HAP-1 (cell line): ENCODE measurements around the gene CHKB.
"Not testable (repeated sequence)": the region's sequence is repeated elsewhere in the genome, so short reads cannot be mapped to it uniquely, and the experiment has no call there.

ENCODE experiments used
- DNase-seq, 2 experiments: peaks; one replicate each; pipeline ENCODE4 v3.0.0-alpha.2; 2016 to 2020; ENCODE audit warnings: low spot score in 2 of 2
- H3K27me3 ChIP-seq: fragments of 250-450 bp; sonication (Bioruptor Pico); 2 replicates; pipeline ENCODE4 v1.5.1; 2020; ENCODE audit warnings: low read depth, mild to moderate bottlenecking, moderate library complexity
- H3K36me3 ChIP-seq: fragments of 250-450 bp; sonication (Bioruptor Pico); replicated peaks from 2 replicates; pipeline ENCODE4 v1.5.1; 2020; ENCODE audit warnings: mild to moderate bottlenecking
- H3K4me1 ChIP-seq: fragments of 250-450 bp; sonication (Bioruptor Pico); 2 replicates; pipeline ENCODE4 v1.5.1; 2020; ENCODE audit warnings: mild to moderate bottlenecking
- H3K4me3 ChIP-seq: fragments of 250-450 bp; sonication (Bioruptor Pico); 2 replicates; pipeline ENCODE4 v1.5.1; 2020; ENCODE audit warnings: mild to moderate bottlenecking, moderate library complexity
- H3K9me3 ChIP-seq: fragments of 250-450 bp; sonication (Bioruptor Pico); 2 replicates; pipeline ENCODE4 v1.5.1; 2020; ENCODE audit warnings: mild to moderate bottlenecking, moderate library complexity
- in situ Hi-C: fragments of 300-500 bp; cut with MboI; formaldehyde crosslinking; loops from 3 replicates; pipeline ENCODE4 v1.14.3; 2020; ENCODE audit warnings: low sequenced_read_pairs, inconsistent platforms, mixed read lengths

CHKB gene

DNA sequence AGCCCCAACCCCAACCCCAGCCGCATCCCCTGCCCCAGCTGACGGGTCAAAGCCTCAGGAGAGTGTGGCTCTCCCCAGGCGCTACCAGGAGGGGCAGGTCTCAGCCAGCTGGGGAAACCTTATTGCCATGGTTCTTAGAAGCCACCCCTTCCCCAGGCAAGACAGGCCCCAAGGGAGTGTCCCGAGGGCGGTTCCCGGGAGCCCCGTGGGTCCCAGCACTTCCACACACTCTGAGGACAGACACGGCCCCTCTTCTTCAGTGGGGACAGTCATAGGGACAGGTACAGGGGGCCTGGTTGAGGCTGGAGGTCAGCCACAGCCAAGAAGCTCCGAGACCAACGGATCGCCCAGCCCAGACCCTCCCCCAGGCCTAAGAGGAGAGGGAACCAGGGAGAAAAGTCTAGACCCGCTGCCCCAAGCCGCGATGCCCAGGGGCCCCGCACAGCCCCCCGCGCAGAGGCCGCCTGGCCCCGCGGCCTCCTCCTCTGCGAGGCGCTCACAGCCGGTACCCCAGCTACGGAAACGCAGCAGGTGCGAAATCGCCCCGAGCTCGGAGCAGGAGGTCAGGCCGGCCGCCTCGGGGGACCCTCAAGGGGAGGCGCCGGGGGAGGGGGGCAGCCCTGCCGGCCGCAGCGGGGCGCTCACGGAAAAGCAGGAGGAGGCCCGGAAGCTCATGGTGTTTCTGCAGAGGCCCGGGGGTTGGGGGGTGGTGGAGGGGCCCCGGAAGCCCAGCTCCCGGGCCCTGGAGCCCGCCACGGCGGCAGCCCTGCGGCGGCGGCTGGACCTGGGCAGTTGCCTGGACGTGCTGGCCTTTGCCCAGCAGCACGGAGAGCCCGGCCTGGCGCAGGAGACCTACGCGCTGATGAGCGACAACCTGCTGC, 34.4 kb downstream of the CHKB start:
- H3K4me3 ChIP-seq = no peak overlapping the region
- H3K4me1 ChIP-seq = peaks cover 6% of the 10 kb centered on the region; the same call in 1 of the 2 replicates
- no peak for DNase-seq
- no peaks in the 10 kb centered on the region; the same call in 1 of the 2 replicates for H3K9me3 ChIP-seq
- in situ Hi-C loops = no loop called here
- no peaks in the 10 kb centered on the region for H3K27me3 ChIP-seq
- no peaks in the 10 kb centered on the region for H3K36me3 ChIP-seq

GRCh38 chr22:50547263-50547985, 35.2 kb downstream of the CHKB start:
- H3K4me3 ChIP-seq = no peak overlapping the region
- no peaks in the 10 kb centered on the region for H3K27me3 ChIP-seq
- DNase-seq = no peak
- H3K4me1 ChIP-seq = peaks cover 6% of the 10 kb centered on the region; the same call in 1 of the 2 replicates
- H3K9me3 ChIP-seq = no peaks in the 10 kb centered on the region; the same call in 1 of the 2 replicates
- in situ Hi-C loops = no loop called here
- no peaks in the 10 kb centered on the region for H3K36me3 ChIP-seq

DNA sequence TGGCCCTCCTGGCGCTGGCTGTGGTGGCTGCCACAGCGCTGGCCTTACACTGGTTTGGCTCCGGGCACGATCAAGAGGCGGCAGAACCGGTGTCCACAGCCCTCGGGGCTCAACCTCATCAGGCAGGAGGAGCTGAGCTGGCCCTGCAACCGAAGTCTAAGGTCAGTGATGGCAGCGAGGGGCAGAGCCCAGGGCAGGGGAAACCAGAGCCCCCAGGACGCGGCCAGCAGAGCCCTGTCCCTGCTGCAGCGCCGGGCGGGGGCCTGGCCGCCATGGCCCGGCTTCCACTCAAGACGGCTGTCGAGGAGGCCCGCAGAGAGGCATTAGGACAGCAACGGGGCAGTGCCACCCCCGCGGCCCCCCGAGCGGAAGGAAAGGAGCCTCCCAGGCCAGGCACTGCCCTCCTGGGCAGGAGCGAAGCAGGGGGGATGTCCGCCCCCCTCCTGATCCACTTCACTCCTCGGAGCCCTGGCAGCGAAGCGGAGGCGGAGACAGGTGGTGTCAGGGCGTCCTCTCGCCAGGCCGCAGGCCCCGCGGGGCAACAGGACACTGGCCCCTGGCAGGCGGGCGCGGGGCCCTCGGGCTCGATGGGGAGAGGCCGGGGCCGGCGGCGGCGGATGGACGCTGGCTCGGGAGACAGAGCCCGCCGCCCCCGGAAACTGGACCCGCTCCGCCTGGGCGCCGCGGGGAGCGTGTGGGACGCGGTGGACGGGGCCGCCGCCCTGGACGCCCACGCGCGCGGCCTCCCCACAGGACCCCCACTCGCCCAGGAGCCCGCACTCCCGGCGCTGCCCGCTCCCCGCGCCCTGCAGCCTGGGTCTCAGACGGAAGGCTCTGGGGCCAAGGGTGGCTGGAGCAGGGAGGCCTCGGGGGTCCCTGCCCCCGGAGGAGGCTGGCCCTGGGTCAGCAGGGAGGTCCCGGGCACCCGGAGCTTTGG, 36.1 kb downstream of the CHKB start:
- in situ Hi-C loops = no loop called here

DNA sequence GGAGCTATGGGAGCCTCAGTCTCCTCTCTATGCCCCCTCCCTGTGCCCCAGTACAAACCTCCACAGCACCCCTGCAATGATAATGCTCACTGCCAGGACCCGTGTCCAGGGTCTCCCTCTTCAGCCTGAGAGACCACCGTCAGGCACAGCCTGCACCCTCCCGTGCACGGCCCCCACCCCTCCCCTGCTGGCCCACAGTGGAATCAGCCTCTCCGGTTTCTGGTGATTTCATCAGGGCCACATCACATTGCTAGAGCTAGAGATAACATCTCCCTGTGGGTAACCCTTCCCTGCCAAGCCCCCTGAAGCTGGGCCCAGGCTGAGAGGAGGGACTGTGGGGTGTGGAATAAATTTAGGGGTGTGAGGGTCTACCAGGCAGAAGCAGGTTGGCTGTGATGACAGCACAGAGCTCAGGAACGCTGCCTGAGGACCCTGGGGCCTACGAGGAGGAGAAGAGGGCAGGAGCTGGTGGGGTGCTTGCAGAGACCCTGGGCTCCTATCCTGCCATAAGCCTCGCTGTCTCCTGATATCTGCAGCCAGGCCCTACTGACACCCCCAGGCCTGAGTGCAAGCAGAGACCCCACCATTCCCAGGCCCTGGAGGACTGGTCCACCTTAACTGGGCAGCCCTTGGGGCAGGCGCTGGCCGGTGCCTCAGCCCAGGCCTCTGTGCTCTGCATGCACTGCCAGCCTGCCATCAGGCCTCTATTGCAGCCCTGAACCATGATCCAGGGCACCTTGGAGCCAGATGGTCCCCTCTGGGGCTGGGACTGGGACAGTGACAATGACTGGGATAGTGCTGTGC, 36.9 kb downstream of the CHKB start, which contains the start of gene KLHDC7B:
Gene KLHDC7B (plus strand): TSS at position 378 of the 804 bp plus-strand sequence. CDS start 345 bp downstream, at position 723.
- Histone ChIP-seq H3K4me1 (peaks cover 6% of the 10 kb centered on the region; the same call in 1 of the 2 replicates), H3K4me3 (no peak within 1 kb of the TSS), H3K9me3 (no peaks in the 10 kb centered on the region), H3K36me3 (no peaks in the 10 kb centered on the region), H3K27me3 (no peaks in the 10 kb centered on the region)
- DNase-seq = no peak
- in situ Hi-C loops = no loop called here

More for the DNA sequence above, 36.1 kb downstream of the CHKB start:
- DNase-seq = no peak
- no peaks in the 10 kb centered on the region for H3K36me3 ChIP-seq
- no peaks in the 10 kb centered on the region for H3K27me3 ChIP-seq
- peaks cover 6% of the 10 kb centered on the region; the same call in 1 of the 2 replicates for H3K4me1 ChIP-seq
- H3K4me3 ChIP-seq = no peak overlapping the region
- no peaks in the 10 kb centered on the region; the same call in 1 of the 2 replicates for H3K9me3 ChIP-seq

DNA sequence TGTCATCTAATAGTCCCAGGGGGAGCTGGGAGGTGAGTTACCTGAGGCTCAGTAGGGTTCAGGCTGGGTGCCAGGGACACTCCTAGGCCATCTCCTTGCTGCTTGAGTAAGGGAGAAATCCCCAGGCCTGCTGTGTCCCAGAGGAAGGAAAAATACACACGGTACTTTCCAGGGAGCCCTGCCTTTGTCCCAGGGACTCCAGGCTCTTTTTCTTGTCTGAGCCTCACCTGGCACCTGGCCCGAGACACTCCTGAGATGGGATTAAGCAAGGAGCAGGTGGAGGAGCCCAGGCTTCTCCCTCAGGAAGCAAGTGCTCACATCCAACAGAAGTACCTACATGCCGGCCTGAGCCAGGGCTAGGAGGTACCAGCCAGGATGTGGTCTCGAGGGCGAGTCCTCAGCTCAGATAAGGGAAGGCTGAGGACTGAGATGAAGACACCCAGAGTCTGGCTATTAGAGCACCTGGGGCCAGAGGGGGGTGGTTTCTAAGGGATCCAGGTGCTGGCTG, 37.8 kb downstream of the CHKB start:
- Histone ChIP-seq H3K36me3 (no peaks in the 10 kb centered on the region), H3K27me3 (no peaks in the 10 kb centered on the region), H3K4me1 (peaks cover 6% of the 10 kb centered on the region; the same call in 1 of the 2 replicates), H3K4me3 (no peak overlapping the region), H3K9me3 (no peaks in the 10 kb centered on the region)
- in situ Hi-C loops = no loop called here
- DNase-seq = no peak

DNA sequence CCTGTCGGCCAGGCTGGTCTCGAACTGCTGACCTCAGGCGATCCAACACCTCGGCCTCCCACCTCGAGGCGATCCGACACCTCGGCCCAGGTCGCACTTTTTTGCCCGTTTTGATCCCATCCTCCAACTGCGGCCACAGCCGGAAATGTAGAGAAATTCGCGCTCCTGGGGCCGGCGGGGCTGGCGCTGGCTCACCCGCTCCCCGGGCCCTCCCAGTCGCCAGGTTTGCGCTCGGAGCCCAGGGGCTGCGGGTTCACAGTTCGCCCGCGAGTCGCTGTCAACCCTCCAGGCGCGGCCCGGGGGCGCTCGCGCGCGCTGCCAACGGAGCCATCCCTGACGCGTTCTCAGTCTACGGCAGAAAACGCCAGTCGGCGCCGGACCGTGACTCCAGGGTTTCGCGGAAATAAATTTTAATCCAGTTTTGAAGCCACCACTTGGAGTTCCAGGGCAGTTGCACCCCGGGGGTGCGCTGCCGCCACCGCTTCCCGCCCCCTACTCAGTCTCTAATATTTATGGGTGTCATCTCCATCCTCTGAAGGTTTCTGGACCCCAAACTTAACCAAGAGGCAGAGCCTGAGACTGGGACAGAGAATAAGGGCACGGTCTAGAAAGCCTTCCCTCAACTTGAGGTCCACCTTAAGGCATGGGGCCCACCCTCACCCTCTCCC, 38.4 kb downstream of the CHKB start:
- no peaks in the 10 kb centered on the region for H3K27me3 ChIP-seq
- in situ Hi-C loops = no loop called here
- peaks cover 6% of the 10 kb centered on the region; the same call in 1 of the 2 replicates for H3K4me1 ChIP-seq
- peak; percentile 76 to 91 for DNase-seq
- H3K9me3 ChIP-seq = no peaks in the 10 kb centered on the region
- H3K4me3 ChIP-seq = peak overlapping the region; percentile 22
- H3K36me3 ChIP-seq = no peaks in the 10 kb centered on the region

- no peaks in the 10 kb centered on the region for H3K9me3 ChIP-seq
- peaks cover 6% of the 10 kb centered on the region; the same call in 1 of the 2 replicates for H3K4me1 ChIP-seq
- H3K27me3 ChIP-seq = no peaks in the 10 kb centered on the region
- H3K36me3 ChIP-seq = no peaks in the 10 kb centered on the region
- no peak overlapping the region for H3K4me3 ChIP-seq
- DNase-seq = no peak
- in situ Hi-C loops = no loop called here
Measured at GRCh38 chr22:50542416-50542927, 40.2 kb downstream of the CHKB start.

- H3K36me3 ChIP-seq, in situ Hi-C loops, H3K4me1 ChIP-seq, DNase-seq, H3K27me3 ChIP-seq, H3K4me3 ChIP-seq, H3K9me3 ChIP-seq: not testable (repeated sequence)
Measured at GRCh38 chr22:50541667-50542026, 41.0 kb downstream of the CHKB start.

DNA sequence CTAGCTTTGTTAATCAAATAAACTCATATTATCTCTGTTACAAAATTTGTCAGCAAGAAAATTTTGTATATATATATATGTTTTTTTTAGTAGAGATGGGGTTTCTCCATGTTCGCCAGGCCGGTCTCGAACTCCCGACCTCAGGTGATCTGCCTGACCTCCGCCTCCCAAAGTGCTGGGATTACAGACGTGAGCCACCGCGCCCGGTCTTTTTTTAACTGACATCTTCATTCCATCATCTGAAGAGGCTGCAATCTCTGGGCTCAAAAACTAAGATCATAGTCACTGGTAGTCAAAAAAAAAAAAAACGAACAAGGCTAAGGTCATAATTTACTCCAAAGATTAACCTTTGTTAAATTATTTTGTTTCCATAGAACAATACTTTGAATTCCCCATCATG, 42.3 kb downstream of the CHKB start:
- peaks cover 6% of the 10 kb centered on the region; the same call in 1 of the 2 replicates for H3K4me1 ChIP-seq
- H3K4me3 ChIP-seq = no peak overlapping the region
- H3K36me3 ChIP-seq = no peaks in the 10 kb centered on the region
- no peaks in the 10 kb centered on the region for H3K27me3 ChIP-seq
- no peak for DNase-seq
- in situ Hi-C loops = no loop called here
- H3K9me3 ChIP-seq = no peaks in the 10 kb centered on the region

- H3K36me3 ChIP-seq = no peaks in the 10 kb centered on the region
- in situ Hi-C loops = no loop called here
- H3K9me3 ChIP-seq = no peaks in the 10 kb centered on the region
- no peak overlapping the region for H3K4me3 ChIP-seq
- no peaks in the 10 kb centered on the region for H3K4me1 ChIP-seq
- no peak for DNase-seq
- H3K27me3 ChIP-seq = no peaks in the 10 kb centered on the region
Measured at GRCh38 chr22:50537765-50538164, 44.9 kb downstream of the CHKB start.

DNA sequence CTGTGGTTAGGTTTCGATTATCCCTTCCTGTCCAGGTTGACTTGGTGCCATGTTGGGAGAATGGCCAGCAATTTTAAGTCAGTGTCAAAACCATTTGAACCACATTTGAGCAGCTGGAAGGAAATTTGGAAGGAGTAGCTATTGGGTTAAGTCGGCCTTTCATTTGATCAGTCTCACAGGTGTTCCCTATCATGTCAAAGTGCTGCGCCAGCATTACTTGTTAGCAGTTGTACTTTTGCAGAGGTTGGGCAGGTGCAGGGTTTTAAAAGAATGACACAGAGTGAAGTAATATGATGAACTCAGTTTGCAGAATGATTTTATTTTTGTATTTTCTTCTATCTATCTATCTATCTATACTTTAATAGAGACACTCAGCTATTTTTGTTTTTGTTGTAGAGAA, 46.4 kb downstream of the CHKB start:
- no peak overlapping the region for H3K4me3 ChIP-seq
- no peaks in the 10 kb centered on the region for H3K9me3 ChIP-seq
- no peaks in the 10 kb centered on the region for H3K27me3 ChIP-seq
- peaks cover 2% of the 10 kb centered on the region for H3K4me1 ChIP-seq
- no peak for DNase-seq
- no peaks in the 10 kb centered on the region for H3K36me3 ChIP-seq
- in situ Hi-C loops = no loop called here

- Histone ChIP-seq H3K27me3 (no peaks in the 10 kb centered on the region), H3K4me1 (peaks cover 9% of the 10 kb centered on the region)
Measured at GRCh38 chr22:50535113-50535512, 47.5 kb downstream of the CHKB start.

More at GRCh38 chr22:50535113-50535512, 47.5 kb downstream of the CHKB start:
- DNase-seq = no peak
- Histone ChIP-seq H3K36me3 (no peaks in the 10 kb centered on the region), H3K9me3 (no peaks in the 10 kb centered on the region), H3K4me3 (no peak overlapping the region)
- in situ Hi-C loops = no loop called here
